Ovary (tissue), 3 donors: ENCODE results near the gene CACNA2D3.

Experiments
- CTCF ChIP-seq, 3 donors: fragments of 450-650 bp in 2 of 3; fragments of 200-600 bp in 1 of 3; IDR thresholded peaks; one replicate each; pipeline versions ENCODE4 v1.5.1 to v1.8.0; 2016 to 2022; ENCODE audit warnings: antibody characterized with exemption in 3 of 3, mild to moderate bottlenecking in 1 of 3
- EP300 ChIP-seq: sonication (generic); formaldehyde crosslinking; IDR thresholded peaks from one replicate; pipeline ENCODE4 v1.6.1; 2017; ENCODE audit warnings: antibody characterized with exemption
- POLR2A ChIP-seq: fragments of 450-650 bp; IDR thresholded peaks from one replicate; pipeline ENCODE4 v1.6.1; 2017; ENCODE audit warnings: antibody characterized with exemption, mild to moderate bottlenecking, moderate library complexity
- donor health status: DM: no; HTN: no; CAD: no.

- TF ChIP-seq CTCF (IDR thresholded peaks at IDR 0.05) (no peak), POLR2A (no peak), EP300 (no peak)
Measured at GRCh38 chr3:54909191-54909590, 786.8 kb downstream of the CACNA2D3 start.
